Skeletal muscle tissue (tissue), 5 donors: ENCODE measurements around the gene FRMD4A. TPM values are rescaled to one million over a fixed set of nuclear protein-coding genes. Genes with fewer than 3 reads are reported as not detected.
A peak's percentile ranks its signal among the peaks of the same experiment; 100 is the strongest.

Source experiments
- H3K27ac ChIP-seq: one replicate; pipeline ENCODE4 v1.7.0; 2013; ENCODE audit warnings: mild to moderate bottlenecking, low read depth, low read length, inconsistent platforms
- H3K27me3 ChIP-seq, 3 donors: one replicate each; pipeline ENCODE4 v1.7.0; 2013; ENCODE audit warnings: low read length in 3 of 3; ENCODE audit not compliant: control insufficient read depth in 3 of 3, insufficient read depth in 3 of 3
- H3K36me3 ChIP-seq, 3 donors: one replicate each; pipeline ENCODE4 v1.7.0; 2013; ENCODE audit warnings: low read length in 3 of 3; ENCODE audit not compliant: control insufficient read depth in 3 of 3, insufficient read depth in 3 of 3
- H3K4me1 ChIP-seq, 3 donors: one replicate each; pipeline ENCODE4 v1.7.0; 2013; ENCODE audit warnings: low read length in 3 of 3, mild to moderate bottlenecking in 3 of 3; ENCODE audit not compliant: control insufficient read depth in 3 of 3, insufficient read depth in 3 of 3
- H3K4me3 ChIP-seq, 3 donors: one replicate each; pipeline ENCODE4 v1.7.0; 2013; ENCODE audit warnings: low read length in 3 of 3
- H3K9ac ChIP-seq, 3 donors: one replicate each; pipeline ENCODE4 v1.7.0; 2013; ENCODE audit warnings: low read length in 3 of 3, mild to moderate bottlenecking in 3 of 3, moderate library complexity in 2 of 3, low read depth in 1 of 3
- H3K9me3 ChIP-seq, 3 donors: one replicate each; pipeline ENCODE4 v1.7.0; 2013; ENCODE audit warnings: low read length in 3 of 3; ENCODE audit not compliant: control insufficient read depth in 3 of 3
- small RNA-seq: library from RNA; depleted of rRNA; stranded (forward); fragments of <200 nt; gene quantifications from one replicate; pipeline ENCODE3, GENCODE V24; 2014
- total RNA-seq: library from RNA; depleted of rRNA; stranded (reverse); fragments of >200 nt; gene quantifications from one replicate; pipeline ENCODE4 v1.2.3, GENCODE V29; 2014
- donor health status: Osteomylitis.

Gene FRMD4A
- total RNA-seq, 1 donor from 2014 or later, result 19.3 TPM

GRCh38 chr10:13612654-13613373 lies 717.9 kb downstream of the FRMD4A start:
- H3K36me3 ChIP-seq, result peaks cover 9 to 52% (median 34%) of the 10 kb centered on the region in 3 donors
- no peak overlapping the region for H3K27ac ChIP-seq
- peaks cover 26 to 34% (median 30%) of the 10 kb centered on the region in 3 donors for H3K4me1 ChIP-seq
- H3K9me3 ChIP-seq, result no peaks in the 10 kb centered on the region
- H3K9ac ChIP-seq, result peak overlapping the region in 1 of 3 donors; percentile 38
- H3K4me3 ChIP-seq, result no peak overlapping the region
- H3K27me3 ChIP-seq, result no peaks in the 10 kb centered on the region

- H3K36me3 ChIP-seq, result peaks cover 4 to 33% (median 17%) of the 10 kb centered on the region in 3 donors
- no peaks in the 10 kb centered on the region for H3K27me3 ChIP-seq
- no peaks in the 10 kb centered on the region for H3K9me3 ChIP-seq
- H3K4me3 ChIP-seq, result peak overlapping the region; percentile 38 to 41 (median 39)
- H3K27ac ChIP-seq, result peak overlapping the region; percentile 78
- H3K4me1 ChIP-seq, result peaks cover 16 to 23% (median 20%) of the 10 kb centered on the region in 3 donors
- peak overlapping the region; percentile 63 to 79 (median 68) for H3K9ac ChIP-seq
Measured at GRCh38 chr10:13608246-13608853, 722.4 kb downstream of the FRMD4A start.

- H3K4me3 ChIP-seq, result no peak overlapping the region
- H3K36me3 ChIP-seq, result peaks cover 0 to 19% (median 2%) of the 10 kb centered on the region in 3 donors
- peaks cover 11 to 16% (median 16%) of the 10 kb centered on the region in 3 donors for H3K4me1 ChIP-seq
- H3K27ac ChIP-seq, result no peak overlapping the region
- no peaks in the 10 kb centered on the region for H3K9me3 ChIP-seq
- H3K9ac ChIP-seq, result no peak overlapping the region
- no peaks in the 10 kb centered on the region for H3K27me3 ChIP-seq
Measured at GRCh38 chr10:13604357-13605040, 726.2 kb downstream of the FRMD4A start.

GRCh38 chr10:13597909-13598308 lies 732.8 kb downstream of the FRMD4A start:
- Histone ChIP-seq H3K36me3 (peaks cover 2 to 7% (median 7%) of the 10 kb centered on the region in 3 donors), H3K9me3 (no peaks in the 10 kb centered on the region)

GRCh38 chr10:13594641-13595040 lies 736.1 kb downstream of the FRMD4A start:
- peaks cover 0 to 14% (median 7%) of the 10 kb centered on the region in 3 donors for H3K36me3 ChIP-seq

More at GRCh38 chr10:13597909-13598308, 732.8 kb downstream of the FRMD4A start:
- H3K27ac ChIP-seq, result no peak overlapping the region
- H3K27me3 ChIP-seq, result no peaks in the 10 kb centered on the region
- no peak overlapping the region for H3K9ac ChIP-seq
- no peak overlapping the region for H3K4me3 ChIP-seq
- no peaks in the 10 kb centered on the region for H3K4me1 ChIP-seq

More at GRCh38 chr10:13594641-13595040, 736.1 kb downstream of the FRMD4A start:
- no peaks in the 10 kb centered on the region for H3K9me3 ChIP-seq
- H3K4me3 ChIP-seq, result no peak overlapping the region
- no peak overlapping the region for H3K27ac ChIP-seq
- peaks cover 0 to 4% (median 0%) of the 10 kb centered on the region in 3 donors for H3K4me1 ChIP-seq
- H3K27me3 ChIP-seq, result no peaks in the 10 kb centered on the region
- H3K9ac ChIP-seq, result no peak overlapping the region

Small RNAs within 50 kb of the gene (small RNA-seq; reads per million reads assigned to genes)
- gene RNA5SP301, result not detected
